Stimulated activated naive CD8-positive, alpha-beta T cell treated with anti-CD3 and anti-CD28 coated beads, Interleukin-15, amount 100 ng/mL, for 72 hours (primary cell): ENCODE data around the gene ARMC9.

Source experiments
- ATAC-seq: fragments of 150-1000 bp; cut with Tn5 transposase; 2 replicates; pipeline ENCODE4 v1.10.0; 2021; ENCODE audit warnings: mild to moderate bottlenecking, moderate library complexity
- DNase-seq, 2 donors: peaks; one replicate each; pipeline ENCODE4 v3.0.0; 2021 to 2022
- H3K27ac Mint-ChIP-seq, 2 donors: one replicate each; pipeline ENCODE4 v1.8.0; 2022; ENCODE audit warnings: mild to moderate bottlenecking in 2 of 2, mixed read lengths in 2 of 2, moderate library complexity in 2 of 2
- H3K27me3 Mint-ChIP-seq: one replicate; pipeline ENCODE4 v1.8.0; 2022; ENCODE audit warnings: mixed read lengths
- H3K4me1 Mint-ChIP-seq: one replicate; pipeline ENCODE4 v1.8.0; 2022; ENCODE audit warnings: mild to moderate bottlenecking, mixed read lengths
- H3K4me3 Mint-ChIP-seq, 2 donors: one replicate each; pipeline ENCODE4 v1.8.0; 2022; ENCODE audit warnings: mild to moderate bottlenecking in 2 of 2, mixed read lengths in 2 of 2, moderate library complexity in 1 of 2
- H3K9me3 Mint-ChIP-seq, 2 donors: one replicate each; pipeline ENCODE4 v1.8.0; 2022; ENCODE audit warnings: mixed read lengths in 2 of 2

ARMC9 gene

GRCh38 chr2:231383416-231384108, 185.1 kb downstream of the ARMC9 start:
- Mint-ChIP-seq H3K27me3 (no peaks in the 10 kb centered on the region), H3K4me3 (no peak overlapping the region), H3K4me1 (no peaks in the 10 kb centered on the region), H3K9me3 (peaks cover 9 to 12% of the 10 kb centered on the region in 2 donors), H3K27ac (no peak overlapping the region)
- ATAC-seq (no peak), DNase-seq (no peak)

DNA sequence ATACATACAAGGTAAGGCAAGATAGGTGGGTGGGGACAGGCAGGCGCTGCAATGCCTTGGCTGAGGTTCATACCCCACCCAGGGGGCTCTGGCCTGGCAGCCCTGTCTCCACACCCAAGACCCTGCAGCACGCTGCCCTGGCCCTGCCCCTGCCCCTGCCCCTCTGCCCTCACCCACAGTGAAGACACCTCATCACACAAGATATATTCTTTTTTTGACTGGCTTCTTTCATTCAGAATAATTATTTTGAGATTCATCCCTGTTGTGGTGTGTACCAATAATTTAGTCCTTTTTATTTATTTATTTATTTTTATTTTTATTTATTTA, 185.6 kb downstream of the ARMC9 start:
- Mint-ChIP-seq H3K4me3 (no peak overlapping the region), H3K27ac (no peak overlapping the region), H3K9me3 (peaks cover 9 to 12% of the 10 kb centered on the region in 2 donors), H3K4me1 (no peaks in the 10 kb centered on the region), H3K27me3 (no peaks in the 10 kb centered on the region)
- no peak for DNase-seq
- no peak for ATAC-seq

DNA sequence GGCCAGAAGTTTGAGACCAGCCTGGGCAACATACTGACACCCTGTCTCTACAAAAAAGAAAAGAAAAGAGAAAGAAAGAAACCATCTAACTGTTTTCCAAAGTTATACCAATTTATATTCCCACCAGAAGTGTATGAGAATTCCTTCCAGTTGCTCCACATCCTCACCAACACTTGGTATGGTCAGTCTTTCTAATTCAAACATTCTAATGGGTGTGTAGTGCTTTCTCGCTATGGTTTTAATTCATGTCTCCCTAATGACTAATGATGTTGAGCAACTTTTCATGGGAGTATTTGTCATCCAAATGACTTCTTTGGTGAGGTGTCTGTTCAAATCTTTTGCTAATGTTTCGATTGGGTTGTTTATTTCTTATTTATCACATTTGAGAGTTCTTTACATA, 186.5 kb downstream of the ARMC9 start:
- Mint-ChIP-seq H3K4me1 (no peaks in the 10 kb centered on the region), H3K27me3 (no peaks in the 10 kb centered on the region), H3K27ac (no peak overlapping the region), H3K4me3 (no peak overlapping the region), H3K9me3 (peaks cover 9 to 12% of the 10 kb centered on the region in 2 donors)
- DNase-seq (no peak), ATAC-seq (no peak)

GRCh38 chr2:231385429-231385828, 187.0 kb downstream of the ARMC9 start:
- Mint-ChIP-seq H3K4me3 (no peak overlapping the region), H3K27me3 (no peaks in the 10 kb centered on the region), H3K4me1 (no peaks in the 10 kb centered on the region), H3K27ac (no peak overlapping the region), H3K9me3 (peaks cover 9 to 12% of the 10 kb centered on the region in 2 donors)
- ATAC-seq (no peak), DNase-seq (no peak)

DNA sequence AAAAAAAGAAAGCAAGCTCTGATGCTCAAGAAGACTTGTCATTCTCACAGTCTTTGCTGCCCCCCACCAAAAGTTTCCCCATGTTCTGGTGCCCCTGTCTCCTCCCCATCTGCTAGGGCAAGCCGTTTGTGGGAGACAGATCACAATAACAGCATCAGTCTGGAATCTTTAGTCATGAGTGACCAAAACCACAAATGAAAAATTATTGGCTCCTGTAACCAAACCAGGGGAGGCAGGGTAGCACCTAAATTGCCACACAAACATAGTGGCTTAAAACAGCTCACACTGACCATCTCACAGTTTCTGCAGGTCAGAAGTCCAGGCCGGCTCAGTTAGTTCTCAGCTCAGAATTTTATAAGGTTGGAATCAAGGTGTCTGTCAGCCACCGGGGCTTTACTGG, 188.0 kb downstream of the ARMC9 start:
- Mint-ChIP-seq H3K27ac (no peak overlapping the region), H3K27me3 (peaks cover 2% of the 10 kb centered on the region), H3K4me3 (no peak overlapping the region), H3K4me1 (peaks cover under 1% of the 10 kb centered on the region), H3K9me3 (peaks cover 9 to 12% of the 10 kb centered on the region in 2 donors)
- DNase-seq (no peak), ATAC-seq (no peak)

DNA sequence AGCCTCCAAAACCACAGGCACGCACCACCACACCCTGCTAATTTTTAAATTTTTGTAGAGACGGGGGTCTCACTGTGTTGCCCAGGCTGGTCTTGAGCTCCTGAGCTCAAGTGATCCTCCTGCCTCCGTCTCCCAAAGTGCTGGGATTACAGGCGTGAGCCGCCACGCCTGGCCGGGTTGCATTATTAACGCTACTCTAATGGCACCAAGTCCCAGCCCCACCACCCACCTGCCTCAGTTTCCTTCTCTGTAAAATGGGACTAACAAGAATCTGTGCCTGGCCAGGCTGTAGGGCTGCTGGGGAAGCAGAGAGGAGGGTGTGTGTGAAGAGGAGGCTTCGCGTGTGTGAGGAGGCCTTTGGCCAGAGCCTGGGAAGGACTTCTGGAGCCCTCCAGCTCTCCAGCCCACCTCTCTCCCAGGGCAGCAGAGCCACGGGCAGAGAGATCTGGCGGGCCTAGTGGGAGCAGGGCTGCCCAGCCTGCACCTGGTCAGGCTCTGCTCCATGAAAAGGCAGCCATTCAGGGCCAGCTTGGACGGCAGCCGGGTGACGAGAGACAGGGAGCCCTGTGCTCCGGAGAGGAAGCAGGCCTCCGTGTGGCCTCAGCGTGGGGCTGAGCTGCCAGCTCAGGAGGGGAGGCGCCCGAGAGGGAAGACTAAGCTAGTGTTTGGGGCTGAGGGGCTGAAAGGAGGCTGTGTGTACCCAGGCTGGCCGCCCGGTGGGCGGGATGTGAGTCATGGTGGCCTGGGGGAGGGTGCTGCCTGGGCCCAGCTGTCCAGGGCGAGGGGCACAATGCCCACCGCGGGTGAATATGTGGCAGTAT, 189.7 kb downstream of the ARMC9 start:
- H3K27ac Mint-ChIP-seq, result no peak overlapping the region
- H3K9me3 Mint-ChIP-seq, result peaks cover 9 to 12% of the 10 kb centered on the region in 2 donors
- DNase-seq, result no peak
- H3K4me3 Mint-ChIP-seq, result no peak overlapping the region
- H3K27me3 Mint-ChIP-seq, result peaks cover 17% of the 10 kb centered on the region
- ATAC-seq, result no peak
- H3K4me1 Mint-ChIP-seq, result peaks cover 12% of the 10 kb centered on the region

GRCh38 chr2:231388725-231389346, 190.4 kb downstream of the ARMC9 start:
- Mint-ChIP-seq H3K27me3 (peaks cover 25% of the 10 kb centered on the region), H3K27ac (peak overlapping the region in 1 of 2 donors; percentile 14), H3K4me3 (no peak overlapping the region), H3K9me3 (peaks cover 9 to 10% of the 10 kb centered on the region in 2 donors), H3K4me1 (peaks cover 19% of the 10 kb centered on the region)
- DNase-seq (no peak), ATAC-seq (no peak)

DNA sequence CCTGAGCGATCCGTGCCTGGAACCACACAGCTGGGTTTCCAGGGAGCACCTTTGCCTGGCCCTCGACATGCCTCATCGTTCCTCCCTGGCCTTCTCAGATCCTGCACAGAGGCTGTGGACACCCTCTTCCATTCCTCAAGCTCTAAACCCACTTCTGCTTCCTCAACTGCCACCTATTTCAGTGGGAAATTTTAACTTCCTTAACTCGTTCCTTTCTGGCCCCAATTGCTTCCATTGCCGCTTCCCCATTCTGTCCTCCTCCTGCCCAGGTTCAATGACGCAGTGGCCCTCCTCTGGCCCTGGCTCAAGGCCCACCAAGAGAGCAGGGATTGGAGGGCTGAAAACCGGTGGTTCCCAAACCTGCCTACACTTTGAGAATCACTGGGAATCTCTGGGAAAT, 192.2 kb downstream of the ARMC9 start:
- ATAC-seq (no peak), DNase-seq (no peak)
- no peak overlapping the region for H3K27ac Mint-ChIP-seq
- peaks cover 41% of the 10 kb centered on the region for H3K27me3 Mint-ChIP-seq
- H3K9me3 Mint-ChIP-seq, result no peaks in the 10 kb centered on the region
- H3K4me1 Mint-ChIP-seq, result peaks cover 33% of the 10 kb centered on the region
- H3K4me3 Mint-ChIP-seq, result no peak overlapping the region

GRCh38 chr2:231391981-231392380, 193.6 kb downstream of the ARMC9 start:
- H3K4me3 Mint-ChIP-seq, result no peak overlapping the region
- no peak for DNase-seq
- H3K27me3 Mint-ChIP-seq, result peaks cover 51% of the 10 kb centered on the region
- H3K27ac Mint-ChIP-seq, result no peak overlapping the region
- no peaks in the 10 kb centered on the region for H3K9me3 Mint-ChIP-seq
- peaks cover 42% of the 10 kb centered on the region for H3K4me1 Mint-ChIP-seq
- ATAC-seq, result no peak

DNA sequence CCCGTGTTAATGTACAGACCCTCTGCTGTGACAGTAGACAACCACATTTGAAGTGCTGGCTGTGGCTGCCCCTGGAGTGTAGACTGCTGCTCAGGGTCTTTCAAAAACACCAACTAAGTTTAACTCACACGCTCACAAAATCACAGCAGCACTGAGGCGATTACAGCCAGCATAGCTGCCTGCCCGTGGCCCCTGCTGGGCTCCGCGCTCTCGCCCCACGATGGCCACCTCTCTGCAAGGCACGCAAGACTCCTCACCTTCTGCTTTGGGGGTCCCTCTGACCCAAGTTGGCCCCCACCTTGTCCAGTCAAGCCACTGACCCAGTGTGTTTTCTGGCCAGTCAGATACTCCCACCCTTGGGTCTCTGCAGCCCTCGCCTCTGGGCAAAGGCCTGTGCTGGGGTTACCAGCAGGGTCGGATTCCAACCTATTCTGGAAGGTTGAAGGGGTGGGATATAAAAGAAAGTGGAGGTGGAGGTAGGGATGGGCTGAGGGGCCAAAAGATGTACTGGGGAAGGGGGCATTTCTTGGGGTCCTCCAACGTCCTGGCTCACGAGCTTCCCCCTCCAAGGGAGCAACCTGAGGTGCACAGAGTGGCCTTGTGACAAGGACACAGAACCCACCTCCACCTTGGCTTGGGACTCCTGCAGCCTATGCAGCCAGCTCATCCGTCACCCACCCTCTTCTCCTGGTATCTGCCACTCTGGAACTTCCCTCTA, 194.2 kb downstream of the ARMC9 start:
- peak overlapping the region in 1 of 2 donors; percentile 95 for H3K27ac Mint-ChIP-seq
- no peaks in the 10 kb centered on the region for H3K9me3 Mint-ChIP-seq
- peaks cover 44% of the 10 kb centered on the region for H3K4me1 Mint-ChIP-seq
- H3K27me3 Mint-ChIP-seq, result peaks cover 57% of the 10 kb centered on the region
- H3K4me3 Mint-ChIP-seq, result no peak overlapping the region
- no peak for DNase-seq
- ATAC-seq, result no peak

- Mint-ChIP-seq H3K27ac (peak overlapping the region; percentile 95 to 96), H3K4me3 (peak overlapping the region; percentile 91 to 92), H3K27me3 (peaks cover 65% of the 10 kb centered on the region), H3K4me1 (peaks cover 44% of the 10 kb centered on the region), H3K9me3 (no peaks in the 10 kb centered on the region)
- peak; percentile 50 to 67 for DNase-seq
- peak; percentile 77 for ATAC-seq
These were observed 195.0 kb downstream of the ARMC9 start for GRCh38 chr2:231393149-231394131.

DNA sequence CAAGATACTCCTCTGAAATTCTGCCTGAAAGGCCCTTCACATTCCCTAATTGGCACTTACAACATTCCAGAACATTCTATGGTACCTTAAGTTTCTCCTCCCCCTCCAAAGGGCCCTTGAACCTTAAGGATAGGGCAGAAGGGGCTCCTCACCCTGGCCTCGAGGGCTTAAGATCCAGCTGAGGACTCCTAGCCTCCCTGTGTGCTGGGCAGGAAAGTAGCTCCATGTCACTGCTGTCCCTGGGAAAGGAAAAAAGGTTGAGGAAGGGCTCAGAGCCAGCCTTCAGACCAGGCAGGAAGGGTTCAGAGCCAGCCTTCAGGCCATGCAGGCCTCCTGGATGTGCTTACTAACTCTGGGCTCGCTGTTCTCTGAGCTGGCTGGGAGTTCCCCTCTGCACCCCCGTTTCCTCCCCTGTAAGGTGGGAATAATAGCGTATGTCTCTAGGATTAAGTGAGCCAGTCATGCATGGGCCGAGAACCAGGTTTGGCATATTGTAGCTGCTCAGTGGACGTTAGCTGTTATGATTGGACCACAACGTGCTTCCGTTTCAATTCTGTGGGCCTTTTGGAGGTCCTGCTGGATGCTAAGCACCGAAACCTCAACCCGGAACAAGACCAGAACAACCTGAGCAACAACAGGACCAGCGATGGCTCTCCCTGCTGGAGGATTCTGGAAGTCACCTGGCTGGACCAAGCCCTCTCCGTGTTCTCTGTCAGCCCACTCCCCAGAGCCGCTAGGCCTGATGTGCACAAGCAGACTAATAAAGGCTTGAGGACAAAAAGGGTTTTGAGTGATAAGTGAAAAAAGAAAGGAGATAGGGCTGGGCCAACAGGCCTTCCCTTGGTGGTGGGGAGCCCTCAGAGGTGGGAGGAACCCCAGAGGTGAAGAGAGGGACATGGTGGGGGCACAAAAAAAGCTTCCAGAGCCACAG, 196.0 kb downstream of the ARMC9 start:
- Mint-ChIP-seq H3K27ac (peak overlapping the region in 1 of 2 donors; percentile 95), H3K9me3 (no peaks in the 10 kb centered on the region), H3K27me3 (peaks cover 68% of the 10 kb centered on the region), H3K4me1 (peaks cover 44% of the 10 kb centered on the region), H3K4me3 (peak overlapping the region; percentile 91 to 92)
- DNase-seq (no peak), ATAC-seq (no peak)

DNA sequence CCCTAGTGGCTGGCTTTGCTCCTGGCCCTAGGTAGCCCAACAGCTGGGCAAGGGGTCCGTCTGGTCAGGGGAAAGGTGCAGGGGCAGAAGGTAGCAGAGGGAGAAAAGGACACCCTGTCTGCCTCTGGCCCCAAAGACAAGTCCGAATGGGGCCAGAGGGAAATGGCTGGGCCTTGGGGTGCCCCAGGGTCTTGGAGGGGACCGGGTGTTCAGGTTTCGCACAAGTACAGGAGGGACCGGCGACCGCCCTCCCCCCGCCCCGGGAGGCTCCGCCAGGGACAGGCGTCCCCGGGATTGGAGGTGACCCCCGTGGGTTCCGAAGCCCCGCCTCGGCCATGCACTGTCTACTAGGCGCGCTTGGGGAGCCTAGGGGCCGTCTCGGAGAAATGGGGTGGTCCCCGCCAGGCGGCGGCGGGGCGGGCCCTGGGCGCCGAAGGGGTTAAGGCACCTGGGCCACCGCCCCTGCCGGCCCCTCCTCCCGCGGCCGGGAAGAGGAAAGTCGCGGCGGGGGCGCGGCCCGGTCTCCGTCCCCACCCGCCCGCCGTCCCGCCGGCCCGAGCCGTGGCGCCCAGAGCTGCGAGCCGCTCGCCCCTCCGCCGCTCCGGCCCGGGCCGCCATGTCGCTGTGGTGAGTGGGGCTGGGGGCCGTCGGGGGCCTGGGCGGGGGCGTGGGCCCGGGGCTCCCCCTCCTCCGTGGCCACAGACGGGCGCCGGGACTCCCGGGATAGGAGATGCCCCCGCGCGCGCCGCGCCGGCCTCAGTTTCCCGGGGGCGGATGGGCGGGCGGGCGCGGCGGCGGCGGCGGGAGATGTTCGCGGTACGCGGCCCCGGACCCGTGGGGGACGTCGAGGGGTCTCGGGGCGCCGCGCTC, 197.0 kb downstream of the ARMC9 start, which contains the start of gene B3GNT7:
TSS of gene B3GNT7 (plus strand) at position 523 of the 870 bp plus-strand sequence. CDS start at position 617, 94 bp downstream.
- ATAC-seq (peak; percentile 37), DNase-seq (no peak)
- Mint-ChIP-seq H3K9me3 (no peaks in the 10 kb centered on the region), H3K27ac (peak within 1 kb of the TSS in 1 of 2 donors; percentile 74), H3K27me3 (peaks cover 68% of the 10 kb centered on the region), H3K4me3 (peak within 1 kb of the TSS; percentile 76 to 91), H3K4me1 (peaks cover 44% of the 10 kb centered on the region)
